Measurements from ENCODE around the gene DSCAM. TPM values are rescaled to one million over a fixed set of nuclear protein-coding genes. Genes with fewer than 3 reads are reported as not detected.

DSCAM gene
- total RNA-seq, 6 experiments from 2014 or later: 1.0 to 1.3 (median 1.1) TPM

GRCh38 chr21:40717028-40717427 lies 129.9 kb downstream of the DSCAM start:
- H3K9me3 Mint-ChIP-seq: peaks cover 52% of the 10 kb centered on the region
- peaks cover 40% of the 10 kb centered on the region for H3K36me3 Mint-ChIP-seq (ENCODE audit: low read depth)
- H3K27ac Mint-ChIP-seq: no peak overlapping the region
- no peaks in the 10 kb centered on the region for H3K27me3 Mint-ChIP-seq (ENCODE audit: insufficient read depth)
- DNase-seq: no peak
- TF ChIP-seq CTCF (IDR thresholded peaks at IDR 0.05): no peak
- peaks cover 44% of the 10 kb centered on the region for H3K4me1 Mint-ChIP-seq (ENCODE audit: low read depth)
- no peak overlapping the region for H3K4me3 Mint-ChIP-seq

- Mint-ChIP-seq H3K4me3 (peak overlapping the region; percentile 44), H3K27me3 (ENCODE audit: insufficient read depth) (no peaks in the 10 kb centered on the region), H3K4me1 (ENCODE audit: low read depth) (peaks cover 44% of the 10 kb centered on the region), H3K36me3 (ENCODE audit: low read depth) (peaks cover 26% of the 10 kb centered on the region), H3K9me3 (peaks cover 40% of the 10 kb centered on the region), H3K27ac (peak overlapping the region; percentile 62)
- peak; percentile 44 for DNase-seq
- no peak for TF ChIP-seq CTCF (IDR thresholded peaks at IDR 0.05)
Observed at GRCh38 chr21:40714536-40714935, 132.4 kb downstream of the DSCAM start.

- peaks cover 18% of the 10 kb centered on the region for H3K9me3 Mint-ChIP-seq
- peaks cover 4% of the 10 kb centered on the region for H3K36me3 Mint-ChIP-seq (ENCODE audit: low read depth)
- TF ChIP-seq CTCF (IDR thresholded peaks at IDR 0.05): no peak
- H3K4me3 Mint-ChIP-seq: no peak overlapping the region
- H3K27ac Mint-ChIP-seq: no peak overlapping the region
- H3K27me3 Mint-ChIP-seq (ENCODE audit: insufficient read depth): no peaks in the 10 kb centered on the region
- peaks cover 28% of the 10 kb centered on the region for H3K4me1 Mint-ChIP-seq (ENCODE audit: low read depth)
- no peak for DNase-seq
Observed at GRCh38 chr21:40707656-40708244, 139.2 kb downstream of the DSCAM start.

- Mint-ChIP-seq H3K27me3 (ENCODE audit: insufficient read depth) (no peaks in the 10 kb centered on the region), H3K9me3 (peaks cover 18% of the 10 kb centered on the region), H3K4me1 (ENCODE audit: low read depth) (peaks cover 25% of the 10 kb centered on the region), H3K36me3 (ENCODE audit: low read depth) (peaks cover 4% of the 10 kb centered on the region), H3K27ac (peak overlapping the region; percentile 56), H3K4me3 (no peak overlapping the region)
- peak; percentile 11 for DNase-seq
- no peak for TF ChIP-seq CTCF (IDR thresholded peaks at IDR 0.05)
Observed at GRCh38 chr21:40706806-40707655, 139.9 kb downstream of the DSCAM start.

- Mint-ChIP-seq H3K27me3 (ENCODE audit: insufficient read depth) (no peaks in the 10 kb centered on the region), H3K27ac (peak overlapping the region; percentile 56), H3K36me3 (ENCODE audit: low read depth) (no peaks in the 10 kb centered on the region; the same call in none of the 2 replicates), H3K4me1 (ENCODE audit: low read depth) (peaks cover 25% of the 10 kb centered on the region), H3K4me3 (no peak overlapping the region), H3K9me3 (peaks cover 13% of the 10 kb centered on the region)
- TF ChIP-seq CTCF (IDR thresholded peaks at IDR 0.05): no peak
- DNase-seq: no peak
Observed at GRCh38 chr21:40706176-40706575, 140.8 kb downstream of the DSCAM start.

All from HFFc6 (cell line).